Endometrial microvascular endothelial cells (primary cell): ENCODE data around the gene ACOX3. TPM values are rescaled to one million over a fixed set of nuclear protein-coding genes. Genes with fewer than 3 reads are reported as not detected.

Experiments
- in situ Hi-C: cut with HindIII; loops from 2 replicates; pipeline ENCODE4 v1.10.0; 2017; ENCODE audit warnings: low sequenced_read_pairs, low pct_unique_long_range_greater_than_20kb; ENCODE audit errors: inconsistent ontology term
- total RNA-seq: library from RNA; depleted of rRNA; stranded (reverse); fragments of >200 nt; gene quantifications from one replicate; pipeline ENCODE4 v1.2.3, GENCODE V29; 2015; ENCODE audit errors: inconsistent ontology term

The ACOX3 gene
- total RNA-seq, 1 donor from 2014 or later = 26.0 TPM

GRCh38 chr4:8320386-8320750 lies 120.2 kb downstream of the ACOX3 start:
- in situ Hi-C loops = no loop called here

DNA sequence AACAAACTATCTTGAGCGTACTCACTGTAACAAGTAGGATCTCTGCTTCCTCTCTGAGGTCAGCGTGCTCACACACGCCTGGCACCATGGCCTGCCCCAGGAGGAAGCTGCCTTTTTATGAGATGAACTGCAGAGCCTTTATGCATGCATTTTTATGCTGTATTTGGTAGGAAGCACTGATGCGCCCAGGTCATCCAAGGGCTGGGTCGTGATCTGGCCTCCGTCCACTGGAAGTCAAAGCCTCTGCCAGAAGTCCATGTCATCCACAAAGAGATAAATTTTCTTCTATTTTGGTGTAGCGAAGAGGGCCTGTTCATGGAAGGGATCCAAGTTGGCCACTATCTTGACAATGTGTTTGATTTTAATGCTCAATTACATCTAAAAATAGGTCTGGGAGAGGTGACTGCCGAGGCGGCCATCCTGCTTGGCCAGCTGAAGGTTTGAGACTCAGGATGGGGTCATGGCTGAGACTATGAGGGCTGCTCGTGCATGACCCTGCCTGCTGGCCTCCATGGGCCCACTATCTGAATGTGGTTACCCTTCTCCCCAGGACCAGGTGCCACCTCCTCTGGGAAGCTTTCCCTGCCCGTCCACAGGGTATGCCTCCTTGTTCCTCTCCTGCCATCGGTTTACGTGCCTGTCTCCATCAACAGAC lies 120.7 kb downstream of the ACOX3 start:
- in situ Hi-C loops = no loop called here

DNA sequence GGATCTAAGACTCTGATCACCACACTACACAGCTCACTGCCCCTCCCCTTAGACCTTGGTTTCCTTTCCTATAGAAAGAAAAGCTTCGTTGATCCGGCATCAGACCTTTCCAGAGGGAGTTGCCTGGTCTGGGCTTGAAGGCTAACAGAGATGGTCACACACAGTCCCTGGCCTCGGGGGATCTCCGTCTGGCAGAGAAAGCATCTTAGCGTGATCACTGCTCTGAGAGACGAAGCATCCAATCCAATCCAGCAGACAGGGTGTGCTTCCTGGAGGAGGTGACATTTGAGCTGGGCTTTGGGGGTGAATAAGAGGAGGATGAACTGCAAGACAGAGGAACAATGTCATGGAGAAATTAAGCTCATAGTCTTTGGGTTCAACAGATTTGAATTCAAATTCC lies 121.5 kb downstream of the ACOX3 start:
- in situ Hi-C loops = no loop called here

DNA sequence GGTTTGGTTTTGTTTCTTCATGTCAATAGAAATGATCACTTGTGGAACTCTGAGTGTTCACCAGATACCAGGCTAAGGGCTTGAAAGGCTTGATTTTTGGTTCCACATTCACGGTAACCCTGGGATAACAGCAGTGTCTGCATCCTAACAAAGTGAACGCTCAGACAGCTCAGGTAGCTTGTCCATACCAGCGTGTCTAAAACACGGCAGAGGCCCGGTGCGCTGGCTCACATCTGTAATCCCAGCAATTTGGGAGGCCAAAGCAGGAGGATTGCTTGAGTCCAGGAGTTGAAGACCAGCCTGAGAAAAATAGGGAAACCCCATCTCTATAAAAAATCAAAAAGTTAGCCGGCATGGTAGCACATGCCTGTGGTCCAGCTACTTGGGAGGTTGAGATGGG lies 122.0 kb downstream of the ACOX3 start:
- in situ Hi-C loops = no loop called here

- in situ Hi-C loops = no loop called here
These were observed 123.0 kb downstream of the ACOX3 start for GRCh38 chr4:8317474-8317873.

DNA sequence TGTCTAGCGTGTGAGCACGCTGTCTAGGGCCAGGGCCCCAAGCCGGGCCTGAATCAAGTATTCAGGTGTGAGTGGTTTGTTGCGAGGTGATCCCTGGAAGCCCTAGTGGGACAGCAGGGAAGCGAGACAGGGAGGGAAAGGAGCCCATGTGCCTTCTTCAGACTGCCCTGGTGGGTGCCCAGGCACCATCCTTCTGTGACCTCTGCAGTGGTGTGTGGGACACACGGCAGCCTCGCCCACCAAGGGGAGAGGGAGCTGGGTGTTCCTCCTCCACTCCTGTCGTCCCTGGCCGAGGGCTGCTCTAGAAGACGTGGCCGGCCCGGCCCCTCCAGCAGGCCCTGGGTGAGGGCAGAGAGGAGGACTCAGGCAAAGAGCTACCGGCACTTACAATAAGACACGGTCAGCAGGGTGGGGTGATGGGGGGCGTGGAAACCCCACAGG lies 123.6 kb downstream of the ACOX3 start:
- in situ Hi-C loops = no loop called here

Other genes with a start within 250 kb of the ACOX3 start
- 61.9 TPM for gene SH3TC1, start 241.4 kb downstream of the ACOX3 start, total RNA-seq
- gene HTRA3, start 171.0 kb downstream of the ACOX3 start, total RNA-seq = 1.3 TPM
- 13.9 TPM for gene TRMT44, start 54 bp upstream of the ACOX3 start, total RNA-seq
- gene GPR78, start 139.7 kb upstream of the ACOX3 start, total RNA-seq = not detected
- not detected for gene CPZ, start 152.0 kb upstream of the ACOX3 start, total RNA-seq